GM18868 (cell line): Measurements from ENCODE around the gene GOLGA8N.
A peak's percentile ranks its signal among the peaks of the same experiment; 100 is the strongest.

Experiments
- ATAC-seq: cut with Tn5 transposase; IDR thresholded peaks from one replicate; pipeline ENCODE4 v1.9.1; 2021; ENCODE audit warnings: mild to moderate bottlenecking, moderate library complexity; ENCODE audit not compliant: unreplicated experiment

The GOLGA8N gene

GRCh38 chr15:32649342-32649741, 56.1 kb downstream of the GOLGA8N start:
- no peak for ATAC-seq

- ATAC-seq = peak; percentile 89
Observed at GRCh38 chr15:32651229-32651837, 58.1 kb downstream of the GOLGA8N start.

GRCh38 chr15:32652178-32652577, 58.9 kb downstream of the GOLGA8N start:
- ATAC-seq = no peak

- no peak for ATAC-seq
Observed at GRCh38 chr15:32656091-32656490, 62.8 kb downstream of the GOLGA8N start.

GRCh38 chr15:32656496-32656895, 63.2 kb downstream of the GOLGA8N start:
- ATAC-seq = no peak
